Measurements from ENCODE around the gene TTC9. TPM values are rescaled to one million over a fixed set of nuclear protein-coding genes. Genes with fewer than 3 reads are reported as not detected.
"Not testable (repeated sequence)": the region's sequence is repeated elsewhere in the genome, so short reads cannot be mapped to it uniquely, and the experiment has no call there.

The TTC9 gene
- total RNA-seq, 1 donor from 2014 or later = 1.2 TPM

GRCh38 chr14:70701610-70702009 lies 59.9 kb downstream of the TTC9 start:
- Mint-ChIP-seq H3K27ac (ENCODE audit: unreplicated experiment) (no peak overlapping the region), H3K4me1 (ENCODE audit: unreplicated experiment) (peaks cover 17% of the 10 kb centered on the region), H3K36me3 (ENCODE audit: unreplicated experiment) (no peaks in the 10 kb centered on the region), H3K27me3 (ENCODE audit: unreplicated experiment) (peaks cover 15% of the 10 kb centered on the region), H3K9me3 (ENCODE audit: unreplicated experiment) (no peaks in the 10 kb centered on the region), H3K4me3 (ENCODE audit: unreplicated experiment) (no peak overlapping the region)
- no peak for TF ChIP-seq CTCF (IDR thresholded peaks at IDR 0.05)
- DNase-seq (ENCODE audit: extremely low spot score, unreplicated experiment) = no peak

- Mint-ChIP-seq H3K4me3 (ENCODE audit: unreplicated experiment) (no peak overlapping the region), H3K27ac (ENCODE audit: unreplicated experiment) (no peak overlapping the region), H3K9me3 (ENCODE audit: unreplicated experiment) (no peaks in the 10 kb centered on the region), H3K27me3 (ENCODE audit: unreplicated experiment) (peaks cover 15% of the 10 kb centered on the region), H3K36me3 (ENCODE audit: unreplicated experiment) (no peaks in the 10 kb centered on the region), H3K4me1 (ENCODE audit: unreplicated experiment) (peaks cover 17% of the 10 kb centered on the region)
- DNase-seq (ENCODE audit: extremely low spot score, unreplicated experiment) = no peak
- TF ChIP-seq CTCF (IDR thresholded peaks at IDR 0.05) = no peak
Measured at GRCh38 chr14:70702161-70702560, 60.4 kb downstream of the TTC9 start.

DNA sequence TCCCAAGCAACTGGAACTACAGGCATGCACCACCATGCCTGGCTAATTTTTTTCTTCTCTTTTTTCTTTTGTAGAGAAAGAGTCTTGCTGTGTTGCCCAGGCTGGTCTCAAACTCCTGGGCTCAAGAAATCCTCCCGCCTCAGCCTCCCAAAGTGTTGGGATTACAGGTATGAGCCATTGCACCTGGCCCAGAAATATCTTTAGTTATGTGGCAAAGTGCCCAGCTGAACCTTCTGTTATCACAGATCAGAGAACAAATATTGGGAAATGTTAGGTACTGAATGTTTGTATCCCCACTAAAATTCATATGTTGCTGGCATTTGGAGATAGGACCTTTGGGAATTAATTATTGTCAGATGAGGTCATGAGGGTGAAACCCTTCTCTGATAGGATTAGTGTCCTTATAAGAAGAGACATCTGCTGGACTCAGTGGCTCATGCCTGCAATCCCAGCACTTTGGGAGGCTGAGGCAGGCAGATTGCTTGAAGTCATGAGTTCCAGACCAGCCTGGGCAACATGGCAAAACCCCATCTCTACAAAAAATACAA lies 62.0 kb downstream of the TTC9 start:
- H3K27ac Mint-ChIP-seq (ENCODE audit: unreplicated experiment) = not testable (repeated sequence)

GRCh38 chr14:70704960-70705359 lies 63.2 kb downstream of the TTC9 start:
- peaks cover 9% of the 10 kb centered on the region for H3K4me1 Mint-ChIP-seq (ENCODE audit: unreplicated experiment)
- H3K36me3 Mint-ChIP-seq (ENCODE audit: unreplicated experiment) = no peaks in the 10 kb centered on the region
- H3K4me3 Mint-ChIP-seq (ENCODE audit: unreplicated experiment) = no peak overlapping the region
- no peak overlapping the region for H3K27ac Mint-ChIP-seq (ENCODE audit: unreplicated experiment)
- DNase-seq (ENCODE audit: extremely low spot score, unreplicated experiment) = no peak
- TF ChIP-seq CTCF (IDR thresholded peaks at IDR 0.05) = no peak
- H3K27me3 Mint-ChIP-seq (ENCODE audit: unreplicated experiment) = peaks cover 17% of the 10 kb centered on the region
- H3K9me3 Mint-ChIP-seq (ENCODE audit: unreplicated experiment) = no peaks in the 10 kb centered on the region

More for the DNA sequence above, 62.0 kb downstream of the TTC9 start:
- not testable (repeated sequence) for H3K4me3 Mint-ChIP-seq (ENCODE audit: unreplicated experiment); H3K36me3 Mint-ChIP-seq (ENCODE audit: unreplicated experiment); H3K9me3 Mint-ChIP-seq (ENCODE audit: unreplicated experiment); H3K4me1 Mint-ChIP-seq (ENCODE audit: unreplicated experiment); DNase-seq (ENCODE audit: extremely low spot score, unreplicated experiment)
- peaks cover 17% of the 10 kb centered on the region for H3K27me3 Mint-ChIP-seq (ENCODE audit: unreplicated experiment)

GRCh38 chr14:70706177-70706576 lies 64.5 kb downstream of the TTC9 start:
- peaks cover 17% of the 10 kb centered on the region for H3K27me3 Mint-ChIP-seq (ENCODE audit: unreplicated experiment)
- DNase-seq (ENCODE audit: extremely low spot score, unreplicated experiment) = no peak
- no peaks in the 10 kb centered on the region for H3K9me3 Mint-ChIP-seq (ENCODE audit: unreplicated experiment)
- no peak for TF ChIP-seq CTCF (IDR thresholded peaks at IDR 0.05)
- H3K27ac Mint-ChIP-seq (ENCODE audit: unreplicated experiment) = no peak overlapping the region
- H3K4me3 Mint-ChIP-seq (ENCODE audit: unreplicated experiment) = no peak overlapping the region
- H3K4me1 Mint-ChIP-seq (ENCODE audit: unreplicated experiment) = peaks cover 9% of the 10 kb centered on the region
- H3K36me3 Mint-ChIP-seq (ENCODE audit: unreplicated experiment) = no peaks in the 10 kb centered on the region
